ENCODE measurements around the gene VARS1.
"Not testable (repeated sequence)": the region's sequence is repeated elsewhere in the genome, so short reads cannot be mapped to it uniquely, and the experiment has no call there.

The VARS1 gene

DNA sequence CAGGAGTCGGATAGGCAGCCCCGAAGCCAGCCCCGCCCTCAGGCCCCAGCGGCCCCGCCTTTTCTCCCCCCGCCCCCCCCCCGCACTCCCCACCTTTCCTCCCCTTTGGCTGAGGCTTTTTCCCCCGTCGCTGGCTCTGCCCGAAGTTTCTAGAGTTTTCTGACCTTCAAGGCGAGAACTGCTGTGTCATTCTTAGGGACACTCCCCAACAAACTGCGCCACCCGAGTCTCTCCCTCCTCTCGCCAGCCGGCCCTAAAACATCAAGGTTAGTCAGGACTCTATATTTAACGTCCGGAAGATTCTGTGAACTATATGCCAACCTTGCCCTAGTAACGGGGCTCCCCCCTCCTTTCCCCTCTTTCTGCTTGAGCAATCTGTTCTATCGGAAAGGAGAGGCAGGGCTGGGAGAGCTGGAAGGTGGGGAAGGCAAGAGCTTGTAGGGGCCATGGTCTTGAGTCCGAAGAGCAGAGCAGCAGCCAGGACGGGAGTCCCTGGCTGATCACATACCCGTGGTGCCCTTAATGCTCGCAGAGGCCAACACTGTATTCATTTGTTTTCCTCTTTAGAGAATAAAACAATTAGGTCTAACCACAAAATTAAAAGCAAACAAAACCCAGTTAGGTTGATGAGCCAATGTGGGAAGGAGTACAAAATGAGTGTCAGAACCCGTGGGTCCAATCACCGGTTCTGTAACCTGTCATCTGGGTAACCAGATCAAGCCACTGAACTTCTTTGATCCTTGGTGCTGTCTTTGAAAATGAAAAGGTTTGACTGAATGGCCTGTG lies 26.7 kb upstream of the VARS1 start:
- in situ Hi-C loops (cut with MboI; ENCODE audit: low sequenced_read_pairs), result no loop called here

DNA sequence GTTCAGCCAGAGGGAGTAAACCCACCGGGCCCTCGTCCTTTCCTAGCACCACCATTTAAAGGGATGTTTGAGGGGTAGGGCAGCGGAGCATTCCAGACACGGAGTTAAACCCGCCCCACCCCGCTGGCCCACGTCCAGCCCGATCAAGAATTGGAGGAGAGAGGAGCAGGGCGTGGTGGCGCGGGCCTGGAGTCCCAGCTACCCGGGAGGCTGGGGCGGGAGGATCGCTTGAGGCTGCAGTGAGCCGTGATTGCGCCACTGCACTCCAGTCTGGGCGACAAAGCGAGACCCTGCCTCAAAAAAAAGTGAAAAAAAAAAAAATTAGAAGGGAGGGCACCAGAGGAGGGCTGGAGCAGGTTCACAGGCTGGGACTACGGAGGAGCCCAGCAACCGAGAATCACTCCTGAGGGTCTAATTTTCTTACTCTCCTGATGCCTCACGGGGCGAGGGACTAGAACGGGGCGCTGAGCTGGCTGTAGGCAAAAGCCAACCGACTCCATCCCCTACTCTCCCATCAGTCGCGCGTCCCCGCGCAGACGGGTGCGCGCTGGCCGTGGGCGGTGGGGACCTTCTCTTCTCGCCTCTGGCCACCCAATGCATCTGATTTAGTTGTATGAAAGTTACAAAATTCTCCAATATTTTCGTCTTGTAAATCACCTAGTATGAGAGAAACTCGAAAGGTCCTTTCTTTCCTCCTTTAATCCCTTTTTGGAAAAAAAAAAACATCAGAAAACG lies 25.9 kb upstream of the VARS1 start:
- in situ Hi-C loops (cut with MboI; ENCODE audit: low sequenced_read_pairs), result no loop called here

DNA sequence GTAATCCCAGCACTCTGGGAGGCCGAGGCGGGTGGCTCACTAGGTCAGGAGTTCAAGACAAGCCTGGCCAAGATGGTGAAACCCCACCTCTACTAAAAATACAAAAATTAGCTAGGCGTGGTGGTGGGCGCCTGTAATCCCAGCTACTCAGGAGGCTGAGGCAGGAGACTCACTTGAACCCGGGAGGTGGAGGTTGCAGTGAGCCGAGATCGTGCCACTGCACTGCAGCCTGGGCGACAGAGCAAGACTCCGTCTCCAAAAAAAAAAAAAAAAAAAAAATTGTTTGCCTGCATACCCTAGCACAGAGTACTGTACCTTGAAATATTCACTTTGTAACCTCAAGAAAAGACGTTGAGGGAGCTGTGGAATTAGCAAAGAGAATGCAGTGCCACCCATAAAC lies 24.8 kb upstream of the VARS1 start:
- in situ Hi-C loops (cut with MboI; ENCODE audit: low sequenced_read_pairs), result not testable (repeated sequence)

DNA sequence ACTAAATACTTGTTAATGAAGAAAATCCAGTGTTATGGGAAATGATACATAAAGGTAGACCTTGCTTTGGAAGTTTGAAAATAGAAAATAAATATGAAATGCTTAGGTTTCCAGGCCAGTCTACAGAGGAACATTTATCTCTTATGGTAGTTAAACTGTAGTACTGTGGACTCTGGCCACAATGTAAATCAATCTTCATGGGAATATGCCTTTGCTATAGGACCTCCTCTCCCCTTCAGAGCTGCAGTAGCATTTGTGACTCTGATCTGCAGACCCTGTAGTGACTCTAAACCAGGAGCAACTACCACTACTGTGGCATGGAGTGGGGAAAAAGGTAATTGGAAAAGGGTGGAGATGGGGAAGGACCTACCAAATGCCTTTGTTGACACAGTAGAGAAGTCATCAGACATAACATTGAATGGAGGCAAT lies 24.3 kb upstream of the VARS1 start:
- in situ Hi-C loops (cut with MboI; ENCODE audit: low sequenced_read_pairs), result no loop called here

DNA sequence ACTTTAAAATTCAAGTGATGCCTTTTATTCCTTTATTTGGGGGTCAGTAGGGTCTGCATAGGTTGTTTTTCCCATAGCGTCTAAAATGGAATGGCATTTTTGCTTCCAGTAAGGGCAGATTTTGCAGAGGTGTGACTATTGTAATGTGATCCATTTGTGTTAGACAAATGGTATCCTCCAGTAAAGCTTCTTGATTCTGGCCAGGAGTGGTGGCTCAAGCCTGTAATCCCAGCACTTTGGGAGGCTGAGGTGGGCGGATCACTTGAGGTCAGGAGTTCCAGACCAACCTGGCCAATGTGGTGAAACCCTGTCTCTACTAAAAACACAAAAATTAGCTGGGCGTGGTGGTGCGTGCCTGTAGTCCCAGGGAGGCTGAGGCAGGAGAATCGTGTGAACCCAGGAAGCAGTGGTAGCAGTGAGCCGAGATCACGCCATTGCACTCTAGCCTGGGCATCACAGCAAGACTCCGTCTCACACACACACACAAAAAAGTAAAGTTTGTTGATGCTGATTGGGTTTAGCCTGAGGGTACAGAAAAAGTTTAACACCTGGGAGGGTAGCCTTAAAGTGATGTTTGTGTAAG lies 22.5 kb upstream of the VARS1 start:
- in situ Hi-C loops (cut with MboI; ENCODE audit: low sequenced_read_pairs), result not testable (repeated sequence)

DNA sequence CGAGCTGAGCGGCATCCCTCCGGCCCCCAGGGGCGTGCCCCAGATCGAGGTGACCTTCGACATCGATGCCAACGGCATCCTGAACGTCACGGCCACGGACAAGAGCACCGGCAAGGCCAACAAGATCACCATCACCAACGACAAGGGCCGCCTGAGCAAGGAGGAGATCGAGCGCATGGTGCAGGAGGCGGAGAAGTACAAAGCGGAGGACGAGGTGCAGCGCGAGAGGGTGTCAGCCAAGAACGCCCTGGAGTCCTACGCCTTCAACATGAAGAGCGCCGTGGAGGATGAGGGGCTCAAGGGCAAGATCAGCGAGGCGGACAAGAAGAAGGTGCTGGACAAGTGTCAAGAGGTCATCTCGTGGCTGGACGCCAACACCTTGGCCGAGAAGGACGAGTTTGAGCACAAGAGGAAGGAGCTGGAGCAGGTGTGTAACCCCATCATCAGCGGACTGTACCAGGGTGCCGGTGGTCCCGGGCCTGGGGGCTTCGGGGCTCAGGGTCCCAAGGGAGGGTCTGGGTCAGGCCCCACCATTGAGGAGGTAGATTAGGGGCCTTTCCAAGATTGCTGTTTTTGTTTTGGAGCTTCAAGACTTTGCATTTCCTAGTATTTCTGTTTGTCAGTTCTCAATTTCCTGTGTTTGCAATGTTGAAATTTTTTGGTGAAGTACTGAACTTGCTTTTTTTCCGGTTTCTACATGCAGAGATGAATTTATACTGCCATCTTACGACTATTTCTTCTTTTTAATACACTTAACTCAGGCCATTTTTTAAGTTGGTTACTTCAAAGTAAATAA lies 21.8 kb upstream of the VARS1 start:
- in situ Hi-C loops (cut with MboI; ENCODE audit: low sequenced_read_pairs), result not testable (repeated sequence)

DNA sequence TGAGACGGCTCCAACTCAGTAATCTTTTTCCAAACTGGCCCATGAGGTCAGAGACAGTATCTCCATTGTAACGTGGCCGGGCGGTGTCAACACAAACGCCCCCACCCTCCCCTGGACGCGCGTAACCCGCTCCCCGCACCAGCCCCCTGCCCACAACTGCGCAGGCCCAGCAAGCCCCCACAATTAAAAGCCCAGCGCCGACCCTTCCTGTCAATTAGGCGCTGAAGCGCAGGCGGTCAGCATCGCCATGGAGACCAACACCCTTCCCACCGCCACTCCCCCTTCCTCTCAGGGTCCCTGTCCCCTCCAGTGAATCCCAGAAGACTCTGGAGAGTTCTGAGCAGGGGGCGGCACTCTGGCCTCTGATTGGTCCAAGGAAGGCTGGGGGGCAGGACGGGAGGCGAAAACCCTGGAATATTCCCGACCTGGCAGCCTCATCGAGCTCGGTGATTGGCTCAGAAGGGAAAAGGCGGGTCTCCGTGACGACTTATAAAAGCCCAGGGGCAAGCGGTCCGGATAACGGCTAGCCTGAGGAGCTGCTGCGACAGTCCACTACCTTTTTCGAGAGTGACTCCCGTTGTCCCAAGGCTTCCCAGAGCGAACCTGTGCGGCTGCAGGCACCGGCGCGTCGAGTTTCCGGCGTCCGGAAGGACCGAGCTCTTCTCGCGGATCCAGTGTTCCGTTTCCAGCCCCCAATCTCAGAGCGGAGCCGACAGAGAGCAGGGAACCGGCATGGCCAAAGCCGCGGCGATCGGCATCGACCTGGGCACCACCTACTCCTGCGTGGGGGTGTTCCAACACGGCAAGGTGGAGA lies 19.7 kb upstream of the VARS1 start, which contains the start of the genes HSPA1A and HSPA1L:
HSPA1A (plus strand) TSS at position 519 of the 814 bp plus-strand sequence; CDS start at position 733, 214 bp downstream.
HSPA1L (minus strand) TSS at position 259 of the 814 bp plus-strand sequence. CDS start 3,311 bp downstream, outside the sequence.
- in situ Hi-C loops (cut with MboI; ENCODE audit: low sequenced_read_pairs), result no loop called here

DNA sequence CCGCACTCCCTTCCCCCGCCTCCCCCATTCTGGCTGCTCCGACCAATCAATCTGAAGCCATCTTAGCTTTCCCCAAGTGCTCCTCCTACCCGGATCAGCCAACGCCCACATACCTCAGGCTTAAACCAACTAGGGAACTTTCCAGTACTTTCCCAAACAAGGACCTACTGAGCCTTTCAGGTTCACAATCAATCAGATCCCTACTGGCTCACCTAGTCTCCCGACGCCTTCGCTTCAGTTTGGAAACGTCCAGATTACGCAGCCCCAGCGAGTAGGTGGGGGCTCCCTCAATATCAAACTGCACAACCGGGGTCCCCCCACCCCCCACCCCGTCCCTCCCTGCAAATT lies 19.1 kb upstream of the VARS1 start:
- in situ Hi-C loops (cut with MboI; ENCODE audit: low sequenced_read_pairs), result no loop called here

DNA sequence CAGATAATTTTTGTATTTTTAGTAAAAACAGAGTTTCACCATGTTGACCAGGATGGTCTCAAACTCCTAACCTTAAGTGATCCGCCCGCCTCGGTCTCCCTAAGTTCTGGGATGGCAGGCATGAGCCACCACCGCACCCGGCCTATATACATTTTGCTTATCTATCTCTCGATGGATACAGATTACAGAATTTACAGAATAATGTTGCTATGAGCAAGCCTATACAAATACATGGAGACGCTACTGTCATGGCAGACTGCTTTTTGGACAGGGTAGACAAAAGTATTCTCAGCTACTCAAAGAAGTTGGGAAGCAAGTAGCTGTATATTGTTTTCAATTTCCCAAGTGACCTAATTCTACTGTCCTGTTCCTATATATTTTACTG lies 17.9 kb upstream of the VARS1 start:
- in situ Hi-C loops (cut with MboI; ENCODE audit: low sequenced_read_pairs), result no loop called here

DNA sequence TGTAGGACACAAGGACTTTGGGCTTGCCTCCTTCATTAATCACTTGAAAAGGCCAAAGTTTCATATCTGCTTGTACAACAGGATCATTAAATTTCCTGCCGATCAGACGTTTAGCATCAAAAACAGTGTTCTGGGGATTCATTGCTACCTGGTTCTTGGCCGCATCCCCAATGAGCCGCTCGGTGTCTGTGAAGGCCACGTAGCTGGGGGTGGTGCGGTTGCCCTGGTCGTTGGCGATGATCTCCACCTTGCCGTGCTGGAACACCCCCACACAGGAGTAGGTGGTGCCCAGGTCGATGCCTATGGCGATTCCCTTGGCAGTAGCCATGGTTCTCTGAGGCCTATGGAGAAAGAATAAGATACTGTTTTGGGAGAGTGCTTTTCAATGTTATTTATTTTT lies 16.1 kb upstream of the VARS1 start:
- in situ Hi-C loops (cut with MboI; ENCODE audit: low sequenced_read_pairs), result no loop called here

DNA sequence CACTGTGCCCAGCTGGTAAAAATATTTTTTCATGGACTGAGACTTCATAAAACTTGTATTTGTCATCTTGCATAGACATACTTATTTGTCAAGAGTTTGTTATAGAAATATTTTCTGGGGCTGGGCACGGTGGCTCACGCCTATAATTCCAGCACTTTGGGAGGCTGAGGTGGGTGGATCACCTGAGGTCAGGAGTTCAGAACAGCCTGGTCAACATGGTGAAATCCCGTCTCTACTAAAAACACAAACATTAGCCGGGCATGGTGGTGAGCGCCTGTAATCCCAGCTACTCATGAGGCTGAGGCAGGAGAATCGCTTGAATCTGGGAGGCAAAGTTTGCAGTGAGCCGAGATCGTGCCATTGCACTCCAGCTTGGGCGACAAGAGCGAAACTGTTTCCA lies 13.0 kb upstream of the VARS1 start:
- in situ Hi-C loops (cut with MboI; ENCODE audit: low sequenced_read_pairs), result not testable (repeated sequence)

DNA sequence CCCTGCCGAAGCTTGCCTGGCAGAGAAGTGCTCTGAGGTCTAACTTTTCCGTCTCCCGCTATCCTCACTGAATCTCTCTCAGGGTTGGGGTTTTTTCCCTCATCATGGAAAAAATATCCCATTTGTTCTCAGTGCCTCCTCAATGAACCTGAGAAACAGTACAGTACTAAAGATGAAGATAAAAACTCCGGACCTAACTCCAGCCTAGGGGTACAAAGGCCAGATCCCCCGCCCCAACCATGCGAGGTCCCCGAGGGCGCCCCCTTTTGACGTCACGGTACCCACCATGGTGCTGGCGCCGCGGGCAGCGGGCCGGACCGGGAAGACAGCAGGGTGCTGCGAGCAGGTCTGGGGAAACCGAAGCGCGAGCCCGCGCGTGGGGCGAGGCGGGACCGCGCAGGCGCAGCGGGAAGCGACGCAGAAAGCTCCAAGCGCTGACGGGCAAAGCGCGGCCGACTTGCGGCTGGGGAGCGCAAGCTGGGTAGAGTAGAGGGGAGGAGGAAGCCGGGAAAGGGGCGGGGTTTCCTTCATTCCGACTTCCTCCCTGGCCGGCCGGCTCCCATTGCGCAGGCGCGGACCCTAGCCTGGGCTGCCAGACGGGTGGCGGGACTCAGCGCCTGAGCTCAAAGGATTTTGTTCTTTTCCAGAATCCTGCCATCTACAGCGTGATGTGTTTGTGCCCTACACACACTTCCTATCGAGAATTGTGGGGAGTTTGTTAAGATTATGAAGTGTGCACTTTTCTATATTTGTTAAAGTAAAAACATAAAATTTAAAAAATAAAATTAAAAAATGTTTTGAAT lies 11.1 kb upstream of the VARS1 start, which contains the start of gene LSM2:
LSM2 (minus strand) TSS at position 497 of the 803 bp plus-strand sequence; CDS start at position 288, 209 bp downstream.
- in situ Hi-C loops (cut with MboI; ENCODE audit: low sequenced_read_pairs), result no loop called here

DNA sequence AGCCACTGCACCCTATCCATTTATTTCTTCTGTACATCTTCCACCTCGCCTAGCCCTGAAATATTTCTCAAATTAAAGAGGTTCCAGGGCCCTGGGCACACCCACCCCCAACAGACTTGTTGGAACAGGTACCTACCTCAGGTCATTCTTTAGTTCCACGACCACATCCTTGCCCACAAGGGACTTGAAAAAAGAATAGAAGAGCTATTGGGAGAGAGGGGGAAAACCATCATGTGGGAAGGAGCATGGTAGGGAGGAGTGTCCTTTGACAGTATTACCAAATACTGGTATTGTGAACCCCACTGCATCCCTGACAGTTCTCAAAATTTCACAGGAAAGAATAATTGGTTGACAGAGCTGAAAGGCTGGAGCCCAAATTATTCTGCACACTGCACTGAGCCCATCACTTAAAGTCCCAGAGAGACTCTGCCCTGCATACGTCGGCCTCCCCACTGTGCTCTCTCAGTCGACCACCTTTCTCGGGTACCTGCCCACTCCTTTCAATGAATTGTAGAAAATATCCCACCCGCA lies 10.5 kb upstream of the VARS1 start:
- in situ Hi-C loops (cut with MboI; ENCODE audit: low sequenced_read_pairs), result no loop called here

DNA sequence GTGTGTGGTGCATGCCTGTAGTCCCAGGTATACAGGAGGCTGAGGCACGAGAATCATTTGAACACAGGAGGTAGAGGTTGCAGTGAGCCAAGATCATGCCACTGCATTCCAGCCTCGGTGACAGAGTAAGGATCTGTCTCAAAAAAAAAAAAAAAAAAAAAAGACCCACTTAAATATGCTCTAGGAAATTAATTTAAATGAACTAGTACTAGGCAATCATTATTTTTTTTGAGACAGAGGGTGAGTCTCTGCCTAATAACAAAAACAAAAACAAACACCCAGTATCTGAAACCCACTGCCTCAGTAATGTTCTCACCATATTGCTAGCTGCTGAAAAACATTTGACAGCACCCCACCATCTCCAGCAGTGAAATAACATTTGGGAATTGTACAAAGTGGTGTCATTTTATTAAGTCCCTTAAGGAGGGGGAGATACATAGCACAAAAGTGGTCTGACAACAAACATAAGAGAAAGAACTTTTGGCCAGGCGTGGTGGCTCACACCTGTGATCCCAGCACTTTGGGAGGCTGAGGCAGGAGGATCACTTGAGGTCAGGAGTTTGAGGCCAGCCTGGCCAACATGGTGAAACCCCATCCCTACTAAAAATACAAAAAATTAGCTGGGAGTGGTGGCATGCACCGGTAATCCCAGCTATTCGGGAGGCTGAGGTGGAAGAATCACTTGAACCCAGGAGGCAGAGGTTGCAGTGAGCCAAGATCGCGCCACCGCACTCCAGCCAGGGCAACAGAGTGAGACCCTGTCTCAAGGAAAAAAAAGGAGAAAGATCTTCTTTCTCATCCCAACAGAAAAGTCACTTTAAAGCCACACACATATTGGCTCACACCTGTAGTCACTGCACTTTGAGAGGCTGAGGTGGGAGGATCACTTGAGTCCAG lies 5.7 kb upstream of the VARS1 start:
- in situ Hi-C loops (cut with MboI; ENCODE audit: low sequenced_read_pairs), result not testable (repeated sequence)

DNA sequence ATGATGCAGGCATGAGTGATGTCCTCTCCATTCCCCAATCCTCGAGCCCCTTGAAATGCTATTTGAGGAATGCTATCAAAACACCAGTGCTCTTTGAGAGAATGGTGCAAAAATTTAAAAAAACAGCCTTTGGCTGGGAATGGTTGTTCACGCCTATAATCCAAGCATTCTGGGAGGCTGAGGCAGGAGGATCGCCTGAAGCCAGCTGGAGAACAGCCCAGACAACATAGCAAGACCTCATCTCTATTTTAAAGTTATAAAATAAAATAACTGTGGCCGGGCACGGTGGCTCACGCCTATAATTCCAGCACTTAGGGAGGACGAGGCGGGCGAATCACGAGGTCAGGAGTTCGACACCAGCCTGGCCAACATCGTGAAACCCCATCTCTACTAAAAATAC lies 4.2 kb upstream of the VARS1 start:
- in situ Hi-C loops (cut with MboI; ENCODE audit: low sequenced_read_pairs), result no loop called here

DNA sequence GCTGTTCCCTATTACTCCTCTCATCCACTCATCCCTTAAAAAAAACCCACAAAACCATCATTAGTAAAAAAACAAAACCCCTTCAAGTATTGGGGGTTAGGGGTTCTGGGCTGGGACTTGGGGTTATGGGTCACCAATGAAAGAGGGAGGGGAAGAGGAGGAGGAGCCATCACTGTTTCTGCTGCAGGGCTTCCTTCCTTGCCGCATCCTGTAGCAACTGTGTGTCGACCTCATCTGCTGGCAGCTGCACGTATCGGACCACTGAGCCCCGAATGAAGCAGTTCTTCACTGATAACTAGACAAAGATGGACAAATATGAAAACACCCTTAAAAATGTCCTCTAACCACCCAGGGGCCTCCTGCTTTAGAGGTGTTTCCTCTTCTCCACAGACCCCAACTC lies 2.0 kb upstream of the VARS1 start:
- in situ Hi-C loops (cut with MboI; ENCODE audit: low sequenced_read_pairs), result no loop called here

DNA sequence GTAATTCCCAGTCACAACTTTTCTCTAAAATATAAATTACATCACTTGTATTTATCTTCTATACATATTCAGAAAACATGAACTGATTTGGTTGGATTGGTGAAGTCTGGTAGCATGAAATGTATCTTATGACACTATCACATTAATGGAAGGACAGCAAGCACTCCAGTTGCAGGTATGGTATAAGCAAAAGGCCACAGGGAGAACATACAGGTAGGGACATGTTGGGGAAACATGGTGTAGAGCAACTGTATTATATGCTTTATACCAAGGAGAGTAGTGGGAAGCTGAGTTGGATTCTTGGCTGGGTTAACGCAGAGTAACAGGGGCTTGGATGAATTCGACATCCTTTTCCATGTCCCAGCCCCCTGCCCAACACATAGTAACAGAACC lies 1.4 kb upstream of the VARS1 start:
- in situ Hi-C loops (cut with MboI; ENCODE audit: low sequenced_read_pairs), result no loop called here
